MCF 10A (cell line): ENCODE results near the gene COG3. TPM values are rescaled to one million over a fixed set of nuclear protein-coding genes. Genes with fewer than 3 reads are reported as not detected.
A peak's percentile ranks its signal among the peaks of the same experiment; 100 is the strongest.

Source experiments
- BruUV-seq: library from RNA; stranded (reverse); fragments of 400-500 nt; replicated peaks from 2 replicates; lab custom pipeline; 2021; lab: Mats Ljungman, UMichigan
- CTCF ChIA-PET: fragments of 300-600 bp; sonication (Branson Sonifier 250); formaldehyde crosslinking; extraction: SDS; loops from one replicate; lab custom pipeline; 2021; ENCODE audit warnings: antibody characterized with exemption, inconsistent platforms; lab: Yijun Ruan, JAX
- POLR2A ChIA-PET: fragments of 300-600, 350-650 bp; sonication (Branson Sonifier 250); formaldehyde crosslinking; extraction: SDS; loops from one replicate; lab custom pipeline; 2020; ENCODE audit warnings: antibody characterized with exemption, inconsistent platforms; lab: Yijun Ruan, JAX
- DNase-seq: peaks from one replicate; pipeline ENCODE4 v3.0.0-alpha.2; 2018; ENCODE audit not compliant: unreplicated experiment
- H3K27ac Mint-ChIP-seq: one replicate; pipeline ENCODE4 v1.8.0; 2022; ENCODE audit warnings: mild to moderate bottlenecking, low read depth, mixed read lengths; ENCODE audit not compliant: unreplicated experiment
- H3K27me3 Mint-ChIP-seq: one replicate; pipeline ENCODE4 v1.8.0; 2022; ENCODE audit warnings: mixed read lengths; ENCODE audit not compliant: insufficient read depth, unreplicated experiment
- H3K36me3 Mint-ChIP-seq: one replicate; pipeline ENCODE4 v1.8.0; 2022; ENCODE audit warnings: mild to moderate bottlenecking, moderate library complexity, mixed read lengths; ENCODE audit not compliant: insufficient read depth, unreplicated experiment
- H3K4me1 Mint-ChIP-seq: one replicate; pipeline ENCODE4 v1.8.0; 2022; ENCODE audit warnings: mixed read lengths; ENCODE audit not compliant: insufficient read depth, unreplicated experiment
- H3K4me3 Mint-ChIP-seq: one replicate; pipeline ENCODE4 v1.8.0; 2022; ENCODE audit warnings: mild to moderate bottlenecking, moderate library complexity, mixed read lengths; ENCODE audit not compliant: unreplicated experiment
- H3K9me3 Mint-ChIP-seq: one replicate; pipeline ENCODE4 v1.8.0; 2022; ENCODE audit warnings: mixed read lengths; ENCODE audit not compliant: unreplicated experiment
- CTCF ChIP-seq: fragments of 200-600 bp; IDR thresholded peaks from one replicate; pipeline ENCODE4 v1.8.0; 2022; ENCODE audit warnings: antibody characterized with exemption, mild to moderate bottlenecking; ENCODE audit not compliant: unreplicated experiment
- intact Hi-C: fragments of 100-400 bp; cut with micrococcal nuclease; formaldehyde crosslinking; loops from 2 replicates; pipeline ENCODE4 v1.14.1; 2022
- total RNA-seq: library from RNA; stranded (reverse); gene quantifications from 2 replicates; pipeline ENCODE4 v1.2.3, GENCODE V29; 2022

Gene COG3
- total RNA-seq, 1 experiment from 2014 or later = 44.1 TPM

DNA sequence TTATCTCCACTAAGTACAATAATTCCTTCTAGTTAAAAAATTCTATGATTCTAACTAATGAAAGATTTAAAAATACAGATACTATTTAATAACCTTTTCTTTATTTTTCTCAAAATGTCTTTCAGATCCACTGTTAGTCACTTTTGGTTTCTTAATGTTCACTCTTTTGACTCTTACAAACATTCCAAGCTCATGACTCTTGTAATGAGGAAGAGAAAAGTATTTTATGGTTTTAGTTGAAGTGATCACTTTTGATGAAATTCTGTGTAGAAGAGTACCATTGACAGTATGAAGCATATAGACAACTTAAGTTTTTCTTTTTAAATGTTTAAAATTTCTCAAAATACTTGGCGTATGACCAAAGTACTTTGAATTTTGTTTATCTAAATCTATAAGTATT, 27.8 kb downstream of the COG3 start:
- no peak for DNase-seq
- no peak overlapping the region for H3K4me3 Mint-ChIP-seq
- H3K27me3 Mint-ChIP-seq = no peaks in the 10 kb centered on the region
- no peak for TF ChIP-seq CTCF
- ChIA-PET CTCF (no interaction called here), POLR2A (no interaction called here)
- H3K4me1 Mint-ChIP-seq = no peaks in the 10 kb centered on the region
- intact Hi-C loops = no loop called here
- no peak overlapping the region for H3K27ac Mint-ChIP-seq
- peaks cover 74% of the 10 kb centered on the region for H3K36me3 Mint-ChIP-seq
- BruUV-seq = no TSS peak
- no peaks in the 10 kb centered on the region for H3K9me3 Mint-ChIP-seq

DNA sequence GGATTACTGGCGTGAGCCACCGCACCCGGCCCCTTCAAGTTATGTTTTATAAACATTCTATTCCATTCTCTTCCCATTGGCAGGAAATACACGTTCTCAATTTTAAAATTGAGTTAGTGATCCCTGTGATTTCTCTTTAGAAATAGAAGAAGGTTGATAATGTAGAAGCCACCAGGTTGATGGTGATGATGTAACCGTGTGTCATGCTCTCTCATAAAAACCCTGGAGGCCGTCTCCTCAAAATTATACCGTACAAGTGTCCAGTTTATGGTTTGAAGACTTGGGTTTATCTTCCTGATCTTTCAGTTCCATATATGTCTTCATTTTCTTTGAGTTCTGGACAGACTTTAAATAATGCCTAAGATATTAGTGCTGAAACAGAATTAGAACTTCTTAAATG, 32.2 kb downstream of the COG3 start:
- Mint-ChIP-seq H3K27me3 (no peaks in the 10 kb centered on the region), H3K36me3 (peaks cover 79% of the 10 kb centered on the region), H3K4me1 (peaks cover 12% of the 10 kb centered on the region), H3K9me3 (no peaks in the 10 kb centered on the region), H3K4me3 (no peak overlapping the region), H3K27ac (no peak overlapping the region)
- no TSS peak for BruUV-seq
- DNase-seq = no peak
- ChIA-PET CTCF (no interaction called here), POLR2A (no interaction called here)
- TF ChIP-seq CTCF = no peak
- intact Hi-C loops = no loop called here

- intact Hi-C loops = no loop called here
- Mint-ChIP-seq H3K9me3 (no peaks in the 10 kb centered on the region), H3K27me3 (no peaks in the 10 kb centered on the region), H3K36me3 (peaks cover 69% of the 10 kb centered on the region), H3K4me3 (no peak overlapping the region), H3K27ac (peak overlapping the region; percentile 90), H3K4me1 (peaks cover 12% of the 10 kb centered on the region)
- TF ChIP-seq CTCF = no peak
- BruUV-seq = no TSS peak
- DNase-seq = peak; percentile 69
- ChIA-PET POLR2A (no interaction called here), CTCF (no interaction called here)
Measured at GRCh38 chr13:45500492-45501174, 35.9 kb downstream of the COG3 start.

- H3K4me1 Mint-ChIP-seq = peaks cover 12% of the 10 kb centered on the region
- H3K9me3 Mint-ChIP-seq = no peaks in the 10 kb centered on the region
- CTCF ChIA-PET = no interaction called here
- intact Hi-C loops = no loop called here
- peaks cover 69% of the 10 kb centered on the region for H3K36me3 Mint-ChIP-seq
- H3K27me3 Mint-ChIP-seq = no peaks in the 10 kb centered on the region
- H3K4me3 Mint-ChIP-seq = no peak overlapping the region
- DNase-seq = no peak
- TF ChIP-seq CTCF = no peak
- POLR2A ChIA-PET = no interaction called here
- H3K27ac Mint-ChIP-seq = peak overlapping the region; percentile 90
- BruUV-seq = no TSS peak
Measured at GRCh38 chr13:45501175-45501526, 36.4 kb downstream of the COG3 start.
